GM13977 (cell line): Measurements from ENCODE around the gene RGSL1.

Experiments used
- DNase-seq: peaks from one replicate; pipeline ENCODE4 v3.0.0; 2012; ENCODE audit warnings: low spot score
- CTCF ChIP-seq: IDR thresholded peaks from 2 replicates; pipeline ENCODE4 v1.5.1; 2012; ENCODE audit warnings: mild to moderate bottlenecking, control low read depth; ENCODE audit not compliant: insufficient read depth; ENCODE audit errors: extremely low read depth, missing control alignments
- in situ Hi-C: fragments of 300-500 bp; cut with MboI; formaldehyde crosslinking; loops from one replicate; pipeline ENCODE4 v1.12.0; 2022; ENCODE audit warnings: low sequenced_read_pairs, low pct_unique_long_range_greater_than_20kb, mixed read lengths, inconsistent platforms; ENCODE audit not compliant: unreplicated experiment

RGSL1 gene

GRCh38 chr1:182596934-182597333, 147.0 kb downstream of the RGSL1 start:
- no peak for TF ChIP-seq CTCF
- in situ Hi-C loops = loop anchor here (5.0 kb wide), 1 partner anchor 190 kb away; the partner anchor contains the start of gene NPL
- no peak for DNase-seq

GRCh38 chr1:182598296-182598695, 148.3 kb downstream of the RGSL1 start:
- in situ Hi-C loops = loop anchor here (5.0 kb wide), 1 partner anchor 189 kb away; the partner anchor contains the start of gene NPL
- DNase-seq = no peak
- TF ChIP-seq CTCF = no peak

- TF ChIP-seq CTCF = peak; percentile 46
- in situ Hi-C loops = loop anchor here (5.0 kb wide), 1 partner anchor 188 kb away; the partner anchor contains the start of gene NPL
- DNase-seq = no peak
These were observed 149.4 kb downstream of the RGSL1 start for GRCh38 chr1:182599339-182599738.

GRCh38 chr1:182600036-182600713, 150.2 kb downstream of the RGSL1 start:
- DNase-seq = no peak
- TF ChIP-seq CTCF = no peak
- in situ Hi-C loops = no loop called here

GRCh38 chr1:182600745-182601415, 150.9 kb downstream of the RGSL1 start:
- DNase-seq = no peak
- in situ Hi-C loops = no loop called here
- no peak for TF ChIP-seq CTCF

- peak; percentile 70 for TF ChIP-seq CTCF
- DNase-seq = peak; percentile 81
These were observed 151.5 kb downstream of the RGSL1 start for GRCh38 chr1:182601416-182601786.

More at GRCh38 chr1:182601416-182601786, 151.5 kb downstream of the RGSL1 start:
- in situ Hi-C loops = no loop called here
